Neural cell (in vitro differentiated cells): ENCODE measurements around the gene IQGAP2. TPM values are rescaled to one million over a fixed set of nuclear protein-coding genes. Genes with fewer than 3 reads are reported as not detected.

ENCODE experiments used
- H2AFZ ChIP-seq: fragments of 200-600, 300-800 bp; sonication (generic), shearing (Covaris generic); 2 replicates; pipeline ENCODE4 v1.6.0; 2014; ENCODE audit warnings: low read depth, mild to moderate bottlenecking, antibody characterized with exemption, low read length, moderate library complexity
- H3F3A ChIP-seq: fragments of 200-600 bp; shearing (Covaris generic); 2 replicates; pipeline ENCODE4 v1.6.1; 2016; ENCODE audit warnings: mild to moderate bottlenecking, moderate library complexity, mixed read lengths, antibody characterized with exemption, low read length; ENCODE audit not compliant: insufficient read depth, poor library complexity, severe bottlenecking
- H3K27ac ChIP-seq: fragments of 200-600, 300-800 bp; sonication (generic), shearing (Covaris generic); 2 replicates; pipeline ENCODE4 v1.5.1; 2014; ENCODE audit warnings: mild to moderate bottlenecking, low read length, moderate library complexity
- H3K27me3 ChIP-seq: fragments of 300-800, 200-600 bp; sonication (generic), shearing (Covaris generic); 2 replicates; pipeline ENCODE4 v1.6.0; 2014; ENCODE audit warnings: mild to moderate bottlenecking, low read depth, low read length, moderate library complexity; ENCODE audit not compliant: insufficient read depth
- H3K36me3 ChIP-seq: fragments of 300-800, 200-600 bp; sonication (generic), shearing (Covaris generic); 2 replicates; pipeline ENCODE4 v1.5.1; 2014; ENCODE audit warnings: mild to moderate bottlenecking, antibody characterized with exemption, low read length, moderate library complexity; ENCODE audit not compliant: insufficient read depth
- H3K4me2 ChIP-seq: fragments of 300-800, 200-600 bp; sonication (generic), shearing (Covaris generic); 2 replicates; pipeline ENCODE4 v1.6.0; 2014; ENCODE audit warnings: mild to moderate bottlenecking, low read length
- H3K4me3 ChIP-seq: fragments of 300-800, 200-600 bp; sonication (generic), shearing (Covaris generic); 2 replicates; pipeline ENCODE4 v1.5.1; 2014; ENCODE audit warnings: mild to moderate bottlenecking, low read length, moderate library complexity
- H3K79me2 ChIP-seq: fragments of 200-600 bp; shearing (Covaris generic); replicated peaks from 2 replicates; pipeline ENCODE4 v1.6.0; 2014; ENCODE audit warnings: mild to moderate bottlenecking, low read length, moderate library complexity; ENCODE audit not compliant: insufficient read depth
- H3K9ac ChIP-seq: fragments of 300-800, 200-600 bp; sonication (generic), shearing (Covaris generic); 2 replicates; pipeline ENCODE4 v1.6.1; 2016; ENCODE audit warnings: mild to moderate bottlenecking, low read length, mixed read lengths
- H3K9me2 ChIP-seq: fragments of 200-600 bp; shearing (Covaris generic); 2 replicates; pipeline ENCODE4 v1.6.1; 2016; ENCODE audit warnings: mild to moderate bottlenecking, low read length, mixed read lengths; ENCODE audit not compliant: insufficient read depth
- H3K9me3 ChIP-seq: fragments of 200-600, 300-800 bp; sonication (generic), shearing (Covaris generic); 2 replicates; pipeline ENCODE4 v1.6.1; 2016; ENCODE audit warnings: mild to moderate bottlenecking, mixed run types, low read length, moderate library complexity, mixed read lengths
- H4K20me1 ChIP-seq: fragments of 200-600 bp; shearing (Covaris generic); 2 replicates; pipeline ENCODE4 v1.6.1; 2016; ENCODE audit warnings: mild to moderate bottlenecking, mixed run types; ENCODE audit not compliant: insufficient read depth
- EP300 ChIP-seq: fragments of 450-650 bp; conservative IDR thresholded peaks from 2 replicates; pipeline ENCODE4 v1.6.1; 2014; ENCODE audit warnings: antibody characterized with exemption, mild to moderate bottlenecking, moderate library complexity; ENCODE audit not compliant: poor library complexity, severe bottlenecking
- EZH2 ChIP-seq: fragments of 200-600, 300-800 bp; shearing (Covaris generic), sonication (generic); IDR thresholded peaks from 2 replicates; pipeline ENCODE4 v1.6.1; 2014; ENCODE audit warnings: antibody characterized with exemption, low read length, borderline replicate concordance, mild to moderate bottlenecking; ENCODE audit not compliant: insufficient read depth, poor library complexity, severe bottlenecking
- MXI1 ChIP-seq: fragments of 450-650 bp; conservative IDR thresholded peaks from 2 replicates; pipeline ENCODE4 v1.6.1; 2014; ENCODE audit warnings: antibody characterized with exemption, mild to moderate bottlenecking; ENCODE audit not compliant: poor library complexity, severe bottlenecking
- POLR2AphosphoS5 ChIP-seq: IDR thresholded peaks from 2 replicates; pipeline ENCODE4 v1.6.1; 2012
- RAD21 ChIP-seq: fragments of 450-650 bp; conservative IDR thresholded peaks from 2 replicates; pipeline ENCODE4 v1.6.1; 2014; ENCODE audit warnings: antibody characterized with exemption, mild to moderate bottlenecking, moderate library complexity
- SMC3 ChIP-seq: fragments of 450-650 bp; conservative IDR thresholded peaks from 2 replicates; pipeline ENCODE4 v1.6.1; 2014; ENCODE audit warnings: antibody characterized with exemption, mild to moderate bottlenecking, moderate library complexity; ENCODE audit not compliant: poor library complexity
- TAF1 ChIP-seq: IDR thresholded peaks from 2 replicates; pipeline ENCODE4 v1.6.1; 2012; ENCODE audit warnings: low read depth
- polyA plus RNA-seq: library from polyadenylated mRNA; depleted of rRNA; stranded (reverse); fragments of >200 nt; gene quantifications from 2 replicates; pipeline ENCODE4 v1.2.3, GENCODE V29; 2014
- TF ChIP-seq, protein P1 (sequence below): IDR thresholded peaks from 2 replicates; pipeline ENCODE4 v1.6.1; 2012; ENCODE audit warnings: borderline replicate concordance
- TF ChIP-seq, protein P2 (sequence below): fragments of 450-650 bp; IDR thresholded peaks from 2 replicates; pipeline ENCODE4 v1.5.1; 2014; ENCODE audit warnings: antibody characterized with exemption, mild to moderate bottlenecking, moderate library complexity; ENCODE audit not compliant: poor library complexity, severe bottlenecking

The IQGAP2 gene
- polyA plus RNA-seq, 1 donor from 2014 or later = 5.2 TPM

DNA sequence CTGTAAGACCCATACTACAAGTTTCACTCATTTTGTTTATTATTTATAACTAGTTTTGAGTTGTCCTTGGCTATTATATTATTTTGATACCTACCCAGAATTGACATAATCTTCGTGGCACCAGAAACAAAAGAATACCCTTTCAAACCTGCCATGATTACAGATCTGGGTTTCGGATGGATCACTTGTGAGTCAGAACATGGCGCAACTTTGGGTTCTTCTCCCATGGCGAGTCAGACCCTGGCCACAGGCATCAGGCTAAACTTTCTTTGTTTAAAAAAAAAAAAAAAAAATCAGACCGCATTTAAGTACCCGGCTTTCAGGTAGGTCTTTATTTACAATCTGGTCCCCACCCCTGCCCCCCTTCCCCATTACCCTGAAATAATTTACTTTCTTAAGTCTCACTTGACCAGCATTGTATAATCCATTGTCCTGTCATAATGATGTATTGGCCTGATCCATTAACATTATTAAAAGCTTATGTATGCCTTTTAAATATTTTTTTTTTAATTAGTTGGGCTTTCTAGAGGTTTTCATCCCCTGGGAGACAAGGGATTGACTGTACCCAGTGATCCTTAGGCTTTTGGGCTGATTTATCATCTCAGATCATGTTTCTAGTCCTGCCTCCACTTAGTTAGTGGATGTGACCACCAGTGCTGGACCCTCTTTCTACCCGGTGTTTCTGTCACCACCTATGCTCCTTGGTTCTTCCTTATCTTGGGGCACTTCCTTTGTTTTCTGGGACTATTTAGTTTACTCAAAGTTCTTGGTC lies 176.3 kb downstream of the IQGAP2 start:
- H3K27me3 ChIP-seq = no peaks in the 10 kb centered on the region
- no peaks in the 10 kb centered on the region for H3K36me3 ChIP-seq
- no peak overlapping the region for H2AFZ ChIP-seq
- H3K9me2 ChIP-seq = no peaks in the 10 kb centered on the region
- TF ChIP-seq EZH2 = no peak
- TF ChIP-seq EP300 = no peak
- TF ChIP-seq, protein P1, sequence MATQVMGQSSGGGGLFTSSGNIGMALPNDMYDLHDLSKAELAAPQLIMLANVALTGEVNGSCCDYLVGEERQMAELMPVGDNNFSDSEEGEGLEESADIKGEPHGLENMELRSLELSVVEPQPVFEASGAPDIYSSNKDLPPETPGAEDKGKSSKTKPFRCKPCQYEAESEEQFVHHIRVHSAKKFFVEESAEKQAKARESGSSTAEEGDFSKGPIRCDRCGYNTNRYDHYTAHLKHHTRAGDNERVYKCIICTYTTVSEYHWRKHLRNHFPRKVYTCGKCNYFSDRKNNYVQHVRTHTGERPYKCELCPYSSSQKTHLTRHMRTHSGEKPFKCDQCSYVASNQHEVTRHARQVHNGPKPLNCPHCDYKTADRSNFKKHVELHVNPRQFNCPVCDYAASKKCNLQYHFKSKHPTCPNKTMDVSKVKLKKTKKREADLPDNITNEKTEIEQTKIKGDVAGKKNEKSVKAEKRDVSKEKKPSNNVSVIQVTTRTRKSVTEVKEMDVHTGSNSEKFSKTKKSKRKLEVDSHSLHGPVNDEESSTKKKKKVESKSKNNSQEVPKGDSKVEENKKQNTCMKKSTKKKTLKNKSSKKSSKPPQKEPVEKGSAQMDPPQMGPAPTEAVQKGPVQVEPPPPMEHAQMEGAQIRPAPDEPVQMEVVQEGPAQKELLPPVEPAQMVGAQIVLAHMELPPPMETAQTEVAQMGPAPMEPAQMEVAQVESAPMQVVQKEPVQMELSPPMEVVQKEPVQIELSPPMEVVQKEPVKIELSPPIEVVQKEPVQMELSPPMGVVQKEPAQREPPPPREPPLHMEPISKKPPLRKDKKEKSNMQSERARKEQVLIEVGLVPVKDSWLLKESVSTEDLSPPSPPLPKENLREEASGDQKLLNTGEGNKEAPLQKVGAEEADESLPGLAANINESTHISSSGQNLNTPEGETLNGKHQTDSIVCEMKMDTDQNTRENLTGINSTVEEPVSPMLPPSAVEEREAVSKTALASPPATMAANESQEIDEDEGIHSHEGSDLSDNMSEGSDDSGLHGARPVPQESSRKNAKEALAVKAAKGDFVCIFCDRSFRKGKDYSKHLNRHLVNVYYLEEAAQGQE = no peak
- TF ChIP-seq TAF1 = no peak
- TF ChIP-seq POLR2AphosphoS5 = no peak
- TF ChIP-seq RAD21 = no peak
- TF ChIP-seq, protein P2, sequence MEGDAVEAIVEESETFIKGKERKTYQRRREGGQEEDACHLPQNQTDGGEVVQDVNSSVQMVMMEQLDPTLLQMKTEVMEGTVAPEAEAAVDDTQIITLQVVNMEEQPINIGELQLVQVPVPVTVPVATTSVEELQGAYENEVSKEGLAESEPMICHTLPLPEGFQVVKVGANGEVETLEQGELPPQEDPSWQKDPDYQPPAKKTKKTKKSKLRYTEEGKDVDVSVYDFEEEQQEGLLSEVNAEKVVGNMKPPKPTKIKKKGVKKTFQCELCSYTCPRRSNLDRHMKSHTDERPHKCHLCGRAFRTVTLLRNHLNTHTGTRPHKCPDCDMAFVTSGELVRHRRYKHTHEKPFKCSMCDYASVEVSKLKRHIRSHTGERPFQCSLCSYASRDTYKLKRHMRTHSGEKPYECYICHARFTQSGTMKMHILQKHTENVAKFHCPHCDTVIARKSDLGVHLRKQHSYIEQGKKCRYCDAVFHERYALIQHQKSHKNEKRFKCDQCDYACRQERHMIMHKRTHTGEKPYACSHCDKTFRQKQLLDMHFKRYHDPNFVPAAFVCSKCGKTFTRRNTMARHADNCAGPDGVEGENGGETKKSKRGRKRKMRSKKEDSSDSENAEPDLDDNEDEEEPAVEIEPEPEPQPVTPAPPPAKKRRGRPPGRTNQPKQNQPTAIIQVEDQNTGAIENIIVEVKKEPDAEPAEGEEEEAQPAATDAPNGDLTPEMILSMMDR = no peak
- no peak for TF ChIP-seq SMC3
- no peak for TF ChIP-seq MXI1
- no peak overlapping the region for H3K9ac ChIP-seq
- no peak overlapping the region for H3K4me3 ChIP-seq
- H3K79me2 ChIP-seq = no peaks in the 10 kb centered on the region
- H3K27ac ChIP-seq = no peak overlapping the region
- no peaks in the 10 kb centered on the region for H4K20me1 ChIP-seq
- no peaks in the 10 kb centered on the region for H3K9me3 ChIP-seq
- H3K4me2 ChIP-seq = no peak overlapping the region
- no peaks in the 10 kb centered on the region for H3F3A ChIP-seq

DNA sequence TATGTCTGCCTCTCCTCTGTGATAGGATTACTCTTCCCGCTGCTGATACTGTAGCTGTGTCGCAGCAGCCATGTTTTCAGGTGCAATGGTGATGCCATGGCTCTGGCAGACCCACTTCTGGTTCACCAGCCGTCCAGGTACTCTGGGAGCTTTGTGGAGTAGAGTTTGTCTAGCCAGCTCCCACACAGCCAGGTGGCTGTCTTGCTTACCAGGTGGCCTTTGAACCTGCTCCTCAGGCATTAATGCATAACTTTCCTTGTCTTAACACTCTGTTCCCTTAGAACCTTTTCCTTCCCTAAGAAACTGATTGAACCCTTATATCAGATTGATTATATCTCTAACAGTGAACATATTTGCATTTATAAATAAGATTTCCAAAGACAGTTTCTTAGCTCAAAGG lies 177.9 kb downstream of the IQGAP2 start:
- no peaks in the 10 kb centered on the region for H4K20me1 ChIP-seq
- no peaks in the 10 kb centered on the region for H3K9me2 ChIP-seq
- H3K36me3 ChIP-seq = no peaks in the 10 kb centered on the region
- H3K9ac ChIP-seq = no peak overlapping the region
- no peak for TF ChIP-seq EZH2
- no peak for TF ChIP-seq EP300
- TF ChIP-seq, protein P2 = no peak
- TF ChIP-seq POLR2AphosphoS5 = no peak
- TF ChIP-seq RAD21 = no peak
- no peak for TF ChIP-seq TAF1
- TF ChIP-seq, protein P1 = no peak
- no peak for TF ChIP-seq SMC3
- H3K9me3 ChIP-seq = no peaks in the 10 kb centered on the region
- H3K27me3 ChIP-seq = no peaks in the 10 kb centered on the region
- no peaks in the 10 kb centered on the region for H3K79me2 ChIP-seq
- no peak overlapping the region for H2AFZ ChIP-seq
- no peak overlapping the region for H3K27ac ChIP-seq
- no peak overlapping the region for H3K4me3 ChIP-seq
- no peaks in the 10 kb centered on the region for H3F3A ChIP-seq
- no peak overlapping the region for H3K4me2 ChIP-seq
